A549 (cell line): ENCODE measurements around the gene TARM1. TPM values are rescaled to one million over a fixed set of nuclear protein-coding genes. Genes with fewer than 3 reads are reported as not detected.
A peak's percentile ranks its signal among the peaks of the same experiment; 100 is the strongest.
"Not testable (repeated sequence)": the region's sequence is repeated elsewhere in the genome, so short reads cannot be mapped to it uniquely, and the experiment has no call there.

ENCODE experiments used
- ATAC-seq, 2 experiments: fragments of 200-7000 bp in 1 of 2; fragments of >200 bp in 1 of 2; cut with Nextera tagmentation in 1 of 2; cut with Tn5 transposase in 1 of 2; 3 replicates each; pipeline versions ENCODE4 v1.8.0 to v1.9.1; 2018 to 2020; ENCODE audit warnings: mild to moderate bottlenecking in 1 of 2, moderate library complexity in 1 of 2
- CTCF ChIA-PET: fragments of 300-600 bp; sonication (Branson Sonifier 250); formaldehyde crosslinking; extraction: SDS; loops from one replicate; lab custom pipeline; 2021; ENCODE audit warnings: antibody characterized with exemption, inconsistent platforms; lab: Yijun Ruan, JAX
- POLR2A ChIA-PET: fragments of 350-600 bp; formaldehyde crosslinking; extraction: SDS; loops from one replicate; lab custom pipeline; 2021; ENCODE audit warnings: antibody characterized with exemption, inconsistent platforms; lab: Yijun Ruan, JAX
- DNase-seq, 2 experiments: peaks; one replicate each; pipeline versions ENCODE4 v3.0.0 to v3.0.0-alpha.2; 2011 to 2016; ENCODE audit warnings: low read depth in 1 of 2, low spot score in 1 of 2
- FAIRE-seq: peaks from 2 replicates; lab custom pipeline; 2011; peaks lifted over from hg19 to GRCh38; lab: Jason Lieb, UNC
- H3K27ac ChIP-seq, 2 experiments: fragments of >200 bp; sonication (Bioruptor Twin); formaldehyde crosslinking; 3 replicates each; pipeline ENCODE4 v1.5.1; 2016 to 2017
- H3K4me1 ChIP-seq: fragments of >200 bp; sonication (Bioruptor Twin); formaldehyde crosslinking; 3 replicates; pipeline ENCODE4 v1.6.1; 2016
- H3K4me2 ChIP-seq: fragments of >200 bp; sonication (Bioruptor Twin); formaldehyde crosslinking; 3 replicates; pipeline ENCODE4 v1.6.1; 2016
- H3K4me3 ChIP-seq: fragments of >200 bp; sonication (Bioruptor Twin); formaldehyde crosslinking; 3 replicates; pipeline ENCODE4 v1.5.1; 2016
- H3K9me3 ChIP-seq: fragments of >200 bp; sonication (Bioruptor Twin); formaldehyde crosslinking; 3 replicates; pipeline ENCODE4 v1.6.1; 2016
- CBX8 ChIP-seq: fragments of 200-600 bp; sonication (generic); IDR thresholded peaks from 2 replicates; pipeline ENCODE4 v1.6.1; 2016
- CEBPB ChIP-seq, 2 experiments: fragments of >200 bp in 1 of 2; sonication (Bioruptor Twin) in 1 of 2; formaldehyde crosslinking in 1 of 2; IDR thresholded peaks; 2 replicates each; pipeline ENCODE4 v1.6.1; 2012 to 2016
- FOSL2 ChIP-seq, 2 experiments: fragments of 450-650 bp in 1 of 2; fragments of >200 bp in 1 of 2; sonication (Bioruptor Twin) in 1 of 2; formaldehyde crosslinking; IDR thresholded peaks; 2 replicates each; pipeline versions ENCODE4 v1.5.0 to v1.6.1; 2016 to 2020; ENCODE audit warnings: mild to moderate bottlenecking in 1 of 2, moderate library complexity in 1 of 2
- GATA3 ChIP-seq: IDR thresholded peaks from 2 replicates; pipeline ENCODE4 v1.6.1; 2012; ENCODE audit warnings: borderline replicate concordance
- HDAC2 ChIP-seq: fragments of 200-600 bp; sonication (generic); IDR thresholded peaks from 2 replicates; pipeline ENCODE4 v1.6.1; 2016
- HOXB13 ChIP-seq: fragments of 250-450 bp; sonication (Bioruptor Pico); IDR thresholded peaks from 2 replicates; pipeline ENCODE4 v1.5.0; 2020; ENCODE audit warnings: low read depth, mild to moderate bottlenecking, moderate library complexity
- HOXB5 ChIP-seq: fragments of 250-450 bp; sonication (Bioruptor Pico); IDR thresholded peaks from 2 replicates; pipeline ENCODE4 v1.5.0; 2020; ENCODE audit warnings: mild to moderate bottlenecking, moderate library complexity
- KDM5A ChIP-seq: fragments of 200-600 bp; sonication (generic); IDR thresholded peaks from 2 replicates; pipeline ENCODE4 v1.6.1; 2016; ENCODE audit warnings: antibody characterized with exemption, mild to moderate bottlenecking
- NFE2L2 ChIP-seq: fragments of 150-350 bp; conservative IDR thresholded peaks from 2 replicates; pipeline ENCODE4 v1.6.1; 2014; ENCODE audit warnings: low read length
- NR3C1 ChIP-seq: fragments of >200 bp; sonication (Bioruptor Twin); formaldehyde crosslinking; IDR thresholded peaks from 3 replicates; pipeline ENCODE4 v1.6.1; 2017
- PHF8 ChIP-seq: fragments of 200-600 bp; sonication (generic); IDR thresholded peaks from 2 replicates; pipeline ENCODE4 v1.6.1; 2016; ENCODE audit warnings: low read depth, mild to moderate bottlenecking, antibody characterized with exemption, moderate library complexity, borderline replicate concordance
- RAD21 ChIP-seq, 2 experiments: fragments of >200 bp in 1 of 2; sonication (Bioruptor Twin) in 1 of 2; formaldehyde crosslinking in 1 of 2; IDR thresholded peaks in 1 of 2; conservative IDR thresholded peaks in 1 of 2; 2 replicates in 1 of 2; 3 replicates in 1 of 2; pipeline ENCODE4 v1.6.1; 2012 to 2018; ENCODE audit warnings: inconsistent platforms in 1 of 2
- RCOR1 ChIP-seq: fragments of 150-350 bp; IDR thresholded peaks from 2 replicates; pipeline ENCODE4 v1.6.1; 2014; ENCODE audit warnings: antibody characterized with exemption, low read length, low read depth
- SMC3 ChIP-seq: fragments of >200 bp; sonication (Bioruptor Twin); formaldehyde crosslinking; IDR thresholded peaks from 3 replicates; pipeline ENCODE4 v1.6.1; 2018; ENCODE audit warnings: inconsistent platforms
- SREBF2 ChIP-seq: fragments of 450-650 bp; IDR thresholded peaks from 2 replicates; pipeline ENCODE4 v1.6.1; 2014; ENCODE audit warnings: mild to moderate bottlenecking, moderate library complexity
- TP53 ChIP-seq: fragments of 250-450 bp; sonication (Bioruptor Pico); IDR thresholded peaks from 2 replicates; pipeline ENCODE4 v1.5.0; 2021; ENCODE audit warnings: mild to moderate bottlenecking, moderate library complexity
- ZNF302 ChIP-seq: fragments of 250-450 bp; sonication (Bioruptor Pico); IDR thresholded peaks from 2 replicates; pipeline ENCODE4 v1.9.0; 2021; ENCODE audit warnings: inconsistent platforms, mild to moderate bottlenecking, moderate library complexity
- WGBS: methylation state at CpG from one replicate; pipeline ENCODE4 v1.1.6; 2017; ENCODE audit errors: missing lambda C conversion rate; 5-methylcytosine and 5-hydroxymethylcytosine counted together
- polyA plus RNA-seq, 4 experiments: library from polyadenylated mRNA; depleted of rRNA in 3 of 4; stranded (reverse); fragments of >200 nt; fragmentation: RNase III in 1 of 4; extraction: RNeasy Plus Mini Kit Qiagen cat#74134 plus additional on column Dnase treatment in 1 of 4; gene quantifications; 2 replicates in 3 of 4; 3 replicates in 1 of 4; pipeline ENCODE4 v1.2.3, GENCODE V29; 2011 to 2017
- TF ChIP-seq, protein P1 (sequence below): fragments of >200 bp; sonication (Bioruptor Twin); formaldehyde crosslinking; IDR thresholded peaks from 3 replicates; pipeline ENCODE4 v1.6.1; 2016
- TF ChIP-seq, protein P2 (sequence below): fragments of 150-350 bp; IDR thresholded peaks from 2 replicates; pipeline ENCODE4 v1.6.1; 2014; ENCODE audit warnings: low read depth, mild to moderate bottlenecking, low read length
- TF ChIP-seq, protein P3 (sequence below): IDR thresholded peaks from 2 replicates; pipeline ENCODE4 v1.6.1; 2012
- TF ChIP-seq, protein P4 (sequence below): fragments of 450-650 bp; IDR thresholded peaks from 2 replicates; pipeline ENCODE4 v1.6.1; 2014; ENCODE audit warnings: antibody characterized with exemption

Gene TARM1
- polyA plus RNA-seq, 2 of the 4 experiments (the other 2 are of a cell fraction), result not detected

DNA sequence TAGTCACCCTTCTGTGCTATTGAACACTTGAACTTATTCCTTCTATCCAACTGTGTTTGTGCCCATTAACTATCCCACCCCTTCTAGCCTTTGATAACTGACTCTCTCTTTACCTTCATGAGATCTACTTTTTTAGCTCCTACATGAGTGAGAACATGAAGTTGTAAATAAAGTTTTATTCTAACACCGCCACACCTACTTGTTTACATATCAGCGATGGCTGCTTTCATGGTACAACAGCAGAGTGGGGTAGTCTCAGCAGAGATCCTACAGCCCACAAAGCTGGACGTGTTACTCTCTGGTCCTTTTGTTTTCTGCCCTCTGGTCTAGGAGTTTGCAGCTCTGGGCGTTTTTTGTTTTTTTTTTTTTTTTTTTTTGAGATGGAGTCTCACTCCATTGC lies 41.2 kb downstream of the TARM1 start:
- no peak overlapping the region for H3K4me3 ChIP-seq
- TF ChIP-seq, protein P1, sequence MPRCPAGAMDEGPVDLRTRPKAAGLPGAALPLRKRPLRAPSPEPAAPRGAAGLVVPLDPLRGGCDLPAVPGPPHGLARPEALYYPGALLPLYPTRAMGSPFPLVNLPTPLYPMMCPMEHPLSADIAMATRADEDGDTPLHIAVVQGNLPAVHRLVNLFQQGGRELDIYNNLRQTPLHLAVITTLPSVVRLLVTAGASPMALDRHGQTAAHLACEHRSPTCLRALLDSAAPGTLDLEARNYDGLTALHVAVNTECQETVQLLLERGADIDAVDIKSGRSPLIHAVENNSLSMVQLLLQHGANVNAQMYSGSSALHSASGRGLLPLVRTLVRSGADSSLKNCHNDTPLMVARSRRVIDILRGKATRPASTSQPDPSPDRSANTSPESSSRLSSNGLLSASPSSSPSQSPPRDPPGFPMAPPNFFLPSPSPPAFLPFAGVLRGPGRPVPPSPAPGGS, result no peak
- TF ChIP-seq NFE2L2, result no peak
- TF ChIP-seq TP53 (CRISPR knock-in tag), result no peak
- TF ChIP-seq GATA3, result no peak
- no peak for TF ChIP-seq CBX8
- TF ChIP-seq CEBPB (IDR thresholded peaks at IDR 0.05), result no peak
- TF ChIP-seq HOXB13, result no peak
- no peak for TF ChIP-seq HOXB5 (CRISPR knock-in tag)
- TF ChIP-seq HDAC2, result no peak
- TF ChIP-seq, all 56 proteins: peak for 0
- DNase-seq, result no peak
- no peaks in the 10 kb centered on the region for H3K9me3 ChIP-seq
- no peak overlapping the region for H3K4me2 ChIP-seq
- H3K27ac ChIP-seq, result no peak overlapping the region
- POLR2A ChIA-PET, result no interaction called here
- H3K4me1 ChIP-seq, result peaks cover 19% of the 10 kb centered on the region
- no peak for FAIRE-seq
- CTCF ChIA-PET, result interaction anchor here (0.8 to 7.6 kb wide), 4 partner anchors 10 to 231 kb away, joined by 3 to 69 read pairs (median 20); no protein-coding TSS in a partner anchor
- no peak for ATAC-seq
- WGBS, result 57% methylated on average over 4 of the region's 4 CpGs

DNA sequence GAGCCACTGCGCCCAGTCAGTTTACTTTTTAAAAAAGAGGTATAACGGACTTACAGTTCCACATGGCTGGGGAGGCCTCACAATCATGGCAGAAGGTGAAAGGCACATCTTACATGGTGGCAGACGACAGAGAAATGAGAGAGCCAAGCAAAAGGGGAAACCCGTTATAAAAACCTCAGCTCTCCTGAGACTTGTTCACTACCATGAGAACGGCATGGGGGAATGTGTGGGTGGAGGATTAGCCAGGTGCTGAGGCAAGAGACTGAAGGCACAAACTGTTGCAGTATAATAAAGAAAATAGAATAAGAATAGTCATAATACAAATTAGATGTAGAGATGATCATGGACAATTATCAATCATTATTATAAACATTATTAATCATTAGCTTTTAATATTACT lies 44.6 kb downstream of the TARM1 start:
- POLR2A ChIA-PET, result interaction anchor here (1.2 kb wide), 1 partner anchor 56 kb away, joined by 5 read pairs; no protein-coding TSS in a partner anchor
- H3K9me3 ChIP-seq, H3K4me2 ChIP-seq, H3K27ac ChIP-seq, FAIRE-seq, ATAC-seq, H3K4me3 ChIP-seq, H3K4me1 ChIP-seq, DNase-seq: not testable (repeated sequence)
- CTCF ChIA-PET, result interaction anchor here (0.9 to 3.6 kb wide), 5 partner anchors 11 to 228 kb away, joined by 3 to 37 read pairs (median 3); partner anchors contain the start of gene OSCAR
- 84% methylated on average over 5 of the region's 5 CpGs for WGBS

DNA sequence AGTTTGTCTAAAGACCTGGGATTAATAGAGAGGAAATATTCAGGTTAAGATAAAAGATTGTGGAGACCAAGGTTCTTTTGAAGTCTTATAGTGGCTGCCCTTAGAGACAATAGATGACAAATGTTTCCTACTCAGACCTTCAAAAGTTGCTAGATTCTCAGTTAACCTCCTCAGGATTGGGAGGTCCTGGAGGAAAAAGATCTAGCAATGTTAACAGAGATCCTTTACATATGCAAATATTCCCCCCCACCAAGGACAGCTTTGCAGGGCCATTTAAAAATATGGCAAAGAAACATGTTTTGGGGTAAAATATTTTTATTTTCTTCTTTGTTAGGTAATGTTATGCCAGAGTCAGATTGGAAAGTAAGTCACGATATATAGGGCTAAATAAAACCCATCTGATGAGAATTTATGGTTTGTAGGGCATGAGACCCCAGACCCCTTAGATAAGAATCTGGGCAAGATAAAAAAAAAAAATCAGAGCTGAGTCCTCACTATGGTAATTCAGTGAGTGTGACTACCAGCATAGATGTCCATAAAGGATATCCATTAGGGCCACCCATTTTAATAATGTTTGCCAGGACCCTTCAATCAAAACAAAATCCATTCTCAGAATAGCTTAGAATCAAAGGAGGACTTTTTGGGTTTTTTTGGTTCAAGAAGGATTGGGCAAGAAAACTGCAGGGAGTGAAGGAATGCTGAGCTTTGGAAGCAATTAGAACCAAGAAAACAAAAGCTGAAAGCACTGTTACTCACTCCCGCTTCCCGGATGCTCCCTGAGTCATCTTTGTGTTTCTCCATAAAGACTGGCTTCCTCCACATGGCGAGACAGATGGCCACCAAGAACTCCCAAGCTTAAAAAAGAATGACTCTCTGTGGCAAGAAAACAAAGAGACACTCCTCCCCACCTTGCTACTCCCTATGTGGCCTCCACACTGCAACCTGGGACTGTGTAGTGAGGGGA lies 45.7 kb downstream of the TARM1 start:
- peak in 1 of 2 experiments; percentile 52 for DNase-seq

DNA sequence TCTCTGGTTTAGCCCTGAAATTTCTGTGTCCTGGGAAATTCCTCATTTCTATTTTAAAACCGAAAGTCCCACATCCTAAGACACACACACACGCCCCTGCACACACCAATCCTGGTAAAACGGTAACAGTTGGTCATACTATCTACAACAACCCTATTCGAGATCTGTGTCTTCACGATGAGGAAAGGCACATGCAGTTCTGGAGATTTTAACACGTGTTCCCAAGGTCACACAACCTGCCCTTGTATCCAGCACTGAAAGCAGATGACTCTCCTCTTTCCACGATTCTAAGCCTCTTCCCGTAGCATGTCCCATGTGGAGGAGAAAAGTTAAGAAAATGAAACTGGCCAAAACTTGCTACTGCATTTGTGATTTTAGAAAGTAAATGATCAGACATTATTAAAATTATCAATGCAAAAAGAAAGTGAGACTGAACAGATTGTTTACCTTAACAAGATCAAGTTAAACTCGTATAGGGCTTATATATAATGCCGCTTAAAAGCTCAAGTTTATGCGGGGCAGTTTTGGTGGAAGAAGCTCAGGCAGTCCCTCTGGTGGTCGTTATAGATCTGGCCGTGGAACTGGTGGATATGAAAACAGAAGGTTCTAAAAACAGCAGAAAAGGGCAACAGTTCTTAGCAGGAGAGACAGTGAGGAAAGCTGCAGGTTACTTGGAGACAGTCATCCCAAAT lies 50.1 kb downstream of the TARM1 start:
- 26% methylated on average over 13 of the region's 13 CpGs for WGBS
- Histone ChIP-seq H3K9me3 (no peaks in the 10 kb centered on the region), H3K27ac (peak overlapping the region in 1 of 2 experiments; percentile 9; a peak in 2 of 6 replicates), H3K4me3 (0 out of 3 replicates have a peak overlapping the region, but pooled peaks have one; percentile 11), H3K4me2 (peak overlapping the region; percentile 58), H3K4me1 (peaks cover 8% of the 10 kb centered on the region)
- ATAC-seq (peak; percentile 60 to 69; a peak in 4 of 6 replicates), DNase-seq (peak in 1 of 2 experiments; percentile 48), FAIRE-seq (peak; percentile 54)
- POLR2A ChIA-PET, result no interaction called here
- CTCF ChIA-PET, result interaction anchor here (0.5 to 5.0 kb wide), 37 partner anchors 8 to 639 kb away, joined by 3 to 69 read pairs (median 4); partner anchors contain the start of gene PRKCG
- TF ChIP-seq CBX8 (no peak), PHF8 (no peak), RAD21 (conservative IDR thresholded peaks at IDR 0.05 in 1 of 2, IDR thresholded peaks at IDR 0.05 in 1 of 2) (peak; percentile 58 to 59), RCOR1 (no peak), ZNF302 (CRISPR knock-in tag) (no peak), SREBF2 (no peak), HOXB5 (CRISPR knock-in tag) (no peak), SMC3 (peak; percentile 69), KDM5A (no peak)
- TF ChIP-seq, protein P2, sequence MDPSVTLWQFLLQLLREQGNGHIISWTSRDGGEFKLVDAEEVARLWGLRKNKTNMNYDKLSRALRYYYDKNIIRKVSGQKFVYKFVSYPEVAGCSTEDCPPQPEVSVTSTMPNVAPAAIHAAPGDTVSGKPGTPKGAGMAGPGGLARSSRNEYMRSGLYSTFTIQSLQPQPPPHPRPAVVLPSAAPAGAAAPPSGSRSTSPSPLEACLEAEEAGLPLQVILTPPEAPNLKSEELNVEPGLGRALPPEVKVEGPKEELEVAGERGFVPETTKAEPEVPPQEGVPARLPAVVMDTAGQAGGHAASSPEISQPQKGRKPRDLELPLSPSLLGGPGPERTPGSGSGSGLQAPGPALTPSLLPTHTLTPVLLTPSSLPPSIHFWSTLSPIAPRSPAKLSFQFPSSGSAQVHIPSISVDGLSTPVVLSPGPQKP, result no peak
- TF ChIP-seq, protein P3, sequence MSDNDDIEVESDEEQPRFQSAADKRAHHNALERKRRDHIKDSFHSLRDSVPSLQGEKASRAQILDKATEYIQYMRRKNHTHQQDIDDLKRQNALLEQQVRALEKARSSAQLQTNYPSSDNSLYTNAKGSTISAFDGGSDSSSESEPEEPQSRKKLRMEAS, result 0 out of 2 replicates have a peak, but pooled peaks have one; percentile 30

More for the DNA sequence above, 45.7 kb downstream of the TARM1 start:
- ChIA-PET CTCF (interaction anchor here (0.6 to 3.6 kb wide), 10 partner anchors 9 to 245 kb away, joined by 3 to 37 read pairs (median 4); partner anchors contain the start of gene OSCAR), POLR2A (interaction anchor here (1.2 kb wide), 1 partner anchor 55 kb away, joined by 5 read pairs; no protein-coding TSS in a partner anchor)
- no peaks in the 10 kb centered on the region for H3K9me3 ChIP-seq
- FAIRE-seq (no peak), ATAC-seq (peak; percentile 65 to 88)
- peak overlapping the region; percentile 51 for H3K4me2 ChIP-seq
- WGBS, result 35% methylated on average over 4 of the region's 4 CpGs
- peaks cover 9% of the 10 kb centered on the region for H3K4me1 ChIP-seq
- H3K4me3 ChIP-seq, result no peak overlapping the region
- peak overlapping the region; percentile 36 to 59; a peak in 5 of 6 replicates for H3K27ac ChIP-seq
- TF ChIP-seq, protein P3, result 0 out of 2 replicates have a peak, but pooled peaks have one; percentile 38
- TF ChIP-seq, protein P4, sequence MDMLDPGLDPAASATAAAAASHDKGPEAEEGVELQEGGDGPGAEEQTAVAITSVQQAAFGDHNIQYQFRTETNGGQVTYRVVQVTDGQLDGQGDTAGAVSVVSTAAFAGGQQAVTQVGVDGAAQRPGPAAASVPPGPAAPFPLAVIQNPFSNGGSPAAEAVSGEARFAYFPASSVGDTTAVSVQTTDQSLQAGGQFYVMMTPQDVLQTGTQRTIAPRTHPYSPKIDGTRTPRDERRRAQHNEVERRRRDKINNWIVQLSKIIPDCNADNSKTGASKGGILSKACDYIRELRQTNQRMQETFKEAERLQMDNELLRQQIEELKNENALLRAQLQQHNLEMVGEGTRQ, result no peak
- no peak for TF ChIP-seq FOSL2 (IDR thresholded peaks at IDR 0.05)
- TF ChIP-seq FOSL2 (CRISPR knock-in tag; IDR thresholded peaks at IDR 0.05), result peak; percentile 58; the same call in 1 of the 2 replicates
- TF ChIP-seq NR3C1, result no peak
- TF ChIP-seq, all 56 proteins: peak for 2
